ENCODE data around the gene ADSS2.
A peak's percentile ranks its signal among the peaks of the same experiment; 100 is the strongest.
"Not testable (repeated sequence)": the region's sequence is repeated elsewhere in the genome, so short reads cannot be mapped to it uniquely, and the experiment has no call there.

Gene ADSS2

GRCh38 chr1:244394826-244395765 lies 56.6 kb downstream of the ADSS2 start:
- DNase-seq: no peak

- no peak for DNase-seq
Observed at GRCh38 chr1:244394346-244394745, 57.4 kb downstream of the ADSS2 start.

- DNase-seq: no peak
Observed at GRCh38 chr1:244393604-244394176, 58.0 kb downstream of the ADSS2 start.

GRCh38 chr1:244391761-244392160 lies 59.9 kb downstream of the ADSS2 start:
- no peak for DNase-seq

- no peak for DNase-seq
Observed at GRCh38 chr1:244388961-244389360, 62.7 kb downstream of the ADSS2 start.

- no peak for DNase-seq
Observed at GRCh38 chr1:244387415-244387814, 64.3 kb downstream of the ADSS2 start.

- DNase-seq: no peak
Observed at GRCh38 chr1:244386595-244386994, 65.1 kb downstream of the ADSS2 start.

GRCh38 chr1:244384066-244384465 lies 67.6 kb downstream of the ADSS2 start:
- DNase-seq: no peak

GRCh38 chr1:244383278-244383884 lies 68.3 kb downstream of the ADSS2 start:
- DNase-seq: no peak

GRCh38 chr1:244381878-244382565 lies 69.7 kb downstream of the ADSS2 start:
- DNase-seq: no peak

- no peak for DNase-seq
Observed at GRCh38 chr1:244376126-244376525, 75.6 kb downstream of the ADSS2 start.

GRCh38 chr1:244375051-244375450 lies 76.7 kb downstream of the ADSS2 start:
- no peak for DNase-seq

GRCh38 chr1:244374484-244374883 lies 77.2 kb downstream of the ADSS2 start:
- not testable (repeated sequence) for DNase-seq

- DNase-seq: peak; percentile 27
Observed at GRCh38 chr1:244371242-244372141, 80.2 kb downstream of the ADSS2 start.

- no peak for DNase-seq
Observed at GRCh38 chr1:244370060-244370637, 81.6 kb downstream of the ADSS2 start.

GRCh38 chr1:244369256-244370057 lies 82.3 kb downstream of the ADSS2 start:
- DNase-seq: peak; percentile 41

- DNase-seq: no peak
Observed at GRCh38 chr1:244368279-244368678, 83.4 kb downstream of the ADSS2 start.

GRCh38 chr1:244367399-244368114 lies 84.2 kb downstream of the ADSS2 start:
- DNase-seq: no peak

GRCh38 chr1:244365809-244366208 lies 85.9 kb downstream of the ADSS2 start:
- no peak for DNase-seq

GRCh38 chr1:244365262-244365661 lies 86.4 kb downstream of the ADSS2 start:
- DNase-seq: not testable (repeated sequence)
